GM23338 (cell line): Measurements from ENCODE around the gene UBE2H. TPM values are rescaled to one million over a fixed set of nuclear protein-coding genes. Genes with fewer than 3 reads are reported as not detected.

Source experiments
- ATAC-seq: fragments of 200-7000 bp; cut with Tn5 transposase; 3 replicates; pipeline ENCODE4 v1.9.1; 2020
- DNase-seq: peaks from one replicate; pipeline ENCODE4 v3.0.0-alpha.2; 2015; ENCODE audit warnings: low spot score
- H2AFZ ChIP-seq: fragments of 200-600 bp; sonication (generic); 2 replicates; pipeline ENCODE4 v1.8.0; 2016; ENCODE audit warnings: antibody characterized with exemption, mild to moderate bottlenecking, moderate library complexity
- H3F3A ChIP-seq: fragments of 200-600 bp; sonication (generic); replicated peaks from 2 replicates; pipeline ENCODE4 v1.8.0; 2017; ENCODE audit warnings: antibody characterized with exemption, mixed run types, low read depth
- H3K27ac ChIP-seq: fragments of 200-600 bp; sonication (generic); 2 replicates; pipeline ENCODE4 v1.6.1; 2016; ENCODE audit warnings: low read depth
- H3K27me3 ChIP-seq: fragments of 200-600 bp; sonication (generic); 2 replicates; pipeline ENCODE4 v1.8.0; 2016; ENCODE audit warnings: mild to moderate bottlenecking, mixed run types, moderate library complexity; ENCODE audit not compliant: insufficient read depth
- H3K36me3 ChIP-seq: fragments of 200-600 bp; sonication (generic); 2 replicates; pipeline ENCODE4 v1.8.0; 2016; ENCODE audit warnings: mild to moderate bottlenecking; ENCODE audit not compliant: insufficient read depth
- H3K4me1 ChIP-seq: fragments of 200-600 bp; sonication (generic); 2 replicates; pipeline ENCODE4 v1.8.0; 2016; ENCODE audit warnings: mild to moderate bottlenecking, moderate library complexity; ENCODE audit not compliant: insufficient read depth
- H3K4me2 ChIP-seq: fragments of 200-600 bp; sonication (generic); 2 replicates; pipeline ENCODE4 v1.7.1; 2017; ENCODE audit warnings: mixed run types
- H3K4me3 ChIP-seq: fragments of 200-600 bp; sonication (generic); 2 replicates; pipeline ENCODE4 v1.6.1; 2016; ENCODE audit warnings: mixed run types
- H3K79me2 ChIP-seq: fragments of 200-600 bp; sonication (generic); replicated peaks from 2 replicates; pipeline ENCODE4 v1.8.0; 2017; ENCODE audit warnings: mild to moderate bottlenecking; ENCODE audit not compliant: insufficient read depth
- H3K9me2 ChIP-seq: fragments of 200-600 bp; sonication (generic); 2 replicates; pipeline ENCODE4 v1.8.0; 2017; ENCODE audit not compliant: insufficient read depth
- H4K20me1 ChIP-seq: fragments of 200-600 bp; sonication (generic); replicated peaks from 2 replicates; pipeline ENCODE4 v1.8.0; 2017; ENCODE audit warnings: mild to moderate bottlenecking; ENCODE audit not compliant: insufficient read depth
- H3K27ac Mint-ChIP-seq: 2 replicates; pipeline ENCODE4 v1.8.0; 2020; ENCODE audit warnings: inconsistent platforms, mild to moderate bottlenecking, moderate library complexity, mixed read lengths
- H3K27me3 Mint-ChIP-seq: 3 replicates; pipeline ENCODE4 v1.8.0; 2022; ENCODE audit warnings: low read depth, mild to moderate bottlenecking, moderate library complexity, mixed read lengths, inconsistent platforms; ENCODE audit not compliant: insufficient read depth, poor library complexity
- H3K36me3 Mint-ChIP-seq: 3 replicates; pipeline ENCODE4 v1.8.0; 2021; ENCODE audit warnings: low read depth, mild to moderate bottlenecking, inconsistent platforms, moderate library complexity, mixed read lengths
- H3K4me1 Mint-ChIP-seq: 3 replicates; pipeline ENCODE4 v1.8.0; 2020; ENCODE audit warnings: mild to moderate bottlenecking, inconsistent platforms, mixed read lengths
- H3K4me3 Mint-ChIP-seq: 3 replicates; pipeline ENCODE4 v1.8.0; 2021; ENCODE audit warnings: moderate library complexity, mild to moderate bottlenecking, inconsistent platforms, mixed read lengths
- H3K9me3 Mint-ChIP-seq: 3 replicates; pipeline ENCODE4 v1.8.0; 2020; ENCODE audit warnings: moderate library complexity, mild to moderate bottlenecking, inconsistent platforms, mixed read lengths
- CREB1 ChIP-seq: fragments of 250-450 bp; sonication (Bioruptor Pico); IDR thresholded peaks from 2 replicates; pipeline ENCODE4 v1.5.0; 2020; ENCODE audit warnings: low read depth, mild to moderate bottlenecking, moderate library complexity
- EZH2 ChIP-seq: fragments of 200-600 bp; sonication (generic); IDR thresholded peaks from one replicate; pipeline ENCODE4 v1.8.0; 2017; ENCODE audit warnings: antibody characterized with exemption, mild to moderate bottlenecking, low read depth; ENCODE audit not compliant: unreplicated experiment
- EZH2phosphoT487 ChIP-seq: fragments of 200-600 bp; sonication (generic); IDR thresholded peaks from one replicate; pipeline ENCODE4 v1.8.1; 2018; ENCODE audit warnings: antibody characterized with exemption; ENCODE audit not compliant: unreplicated experiment
- JUNB ChIP-seq: IDR thresholded peaks from one replicate; pipeline ENCODE4 v1.6.1; 2016; ENCODE audit warnings: antibody characterized with exemption; ENCODE audit not compliant: unreplicated experiment
- NANOG ChIP-seq: IDR thresholded peaks from 2 replicates; pipeline ENCODE4 v1.6.1; 2016; ENCODE audit warnings: antibody characterized with exemption, borderline replicate concordance
- POLR2AphosphoS5 ChIP-seq: IDR thresholded peaks from 2 replicates; pipeline ENCODE4 v1.6.1; 2016; ENCODE audit warnings: antibody characterized with exemption, low read depth
- ZNF114 ChIP-seq: fragments of 250-450 bp; sonication (Bioruptor Pico); IDR thresholded peaks from 2 replicates; pipeline ENCODE4 v1.5.0; 2020; ENCODE audit warnings: mild to moderate bottlenecking, moderate library complexity
- ZNF331 ChIP-seq: fragments of 250-450 bp; sonication (Bioruptor Pico); IDR thresholded peaks from 2 replicates; pipeline ENCODE4 v1.5.0; 2020; ENCODE audit warnings: low read depth, mild to moderate bottlenecking, moderate library complexity
- polyA plus RNA-seq: library from polyadenylated mRNA; unstranded; fragments of >200 nt; fragmentation: Nextera tagmentation; extraction: Ambion mirVana; gene quantifications from 2 replicates; pipeline ENCODE4 v1.2.1, GENCODE V29; 2016
- total RNA-seq: library from RNA; depleted of rRNA; stranded (reverse); fragments of >200 nt; shearing (Covaris generic); gene quantifications from 2 replicates; pipeline ENCODE4 v1.2.3, GENCODE V29; 2014
- TF ChIP-seq, protein P1 (sequence below): IDR thresholded peaks from one replicate; pipeline ENCODE4 v1.6.1; 2018; ENCODE audit warnings: antibody characterized with exemption; ENCODE audit not compliant: unreplicated experiment
- TF ChIP-seq, protein P2 (sequence below): IDR thresholded peaks from 2 replicates; pipeline ENCODE4 v1.6.1; 2016; ENCODE audit warnings: antibody characterized with exemption
- TF ChIP-seq, protein P3 (sequence below), 2 experiments: fragments of 200-600 bp in 1 of 2; sonication (generic) in 1 of 2; conservative IDR thresholded peaks; 2 replicates each; pipeline versions ENCODE4 v1.5.1 to v1.6.1; 2016 to 2017; ENCODE audit warnings: antibody characterized with exemption in 2 of 2, low read depth in 2 of 2, mild to moderate bottlenecking in 2 of 2, moderate library complexity in 1 of 2
- TF ChIP-seq, protein P4 (sequence below): fragments of 250-450 bp; sonication (Bioruptor Pico); IDR thresholded peaks from 2 replicates; pipeline ENCODE4 v1.5.0; 2020; ENCODE audit warnings: mild to moderate bottlenecking, moderate library complexity

UBE2H gene
- total and polyA plus RNA-seq, 2 experiments from 2014 or later, result 40.8 to 86.5 TPM

DNA sequence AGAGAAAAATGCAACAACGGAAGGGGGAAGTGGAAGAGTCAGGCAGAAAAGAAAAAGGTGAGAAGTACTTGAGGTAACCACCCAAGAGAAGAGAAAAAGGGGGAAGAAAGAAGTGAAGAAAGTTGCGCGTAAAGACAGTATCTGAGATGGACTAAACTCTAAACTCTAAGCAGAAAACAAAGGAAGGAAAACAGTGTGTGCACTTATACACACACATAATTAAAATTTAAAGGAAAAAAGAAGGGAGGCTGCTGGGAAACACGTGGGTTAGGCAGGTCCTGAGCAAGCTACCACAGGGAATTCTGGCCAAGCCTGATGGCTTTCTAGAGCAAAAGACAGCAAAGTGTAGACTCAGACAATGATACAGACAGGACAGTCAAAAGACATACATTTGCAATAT is 78.0 kb downstream of the UBE2H start (continued):
- TF ChIP-seq, protein P1, sequence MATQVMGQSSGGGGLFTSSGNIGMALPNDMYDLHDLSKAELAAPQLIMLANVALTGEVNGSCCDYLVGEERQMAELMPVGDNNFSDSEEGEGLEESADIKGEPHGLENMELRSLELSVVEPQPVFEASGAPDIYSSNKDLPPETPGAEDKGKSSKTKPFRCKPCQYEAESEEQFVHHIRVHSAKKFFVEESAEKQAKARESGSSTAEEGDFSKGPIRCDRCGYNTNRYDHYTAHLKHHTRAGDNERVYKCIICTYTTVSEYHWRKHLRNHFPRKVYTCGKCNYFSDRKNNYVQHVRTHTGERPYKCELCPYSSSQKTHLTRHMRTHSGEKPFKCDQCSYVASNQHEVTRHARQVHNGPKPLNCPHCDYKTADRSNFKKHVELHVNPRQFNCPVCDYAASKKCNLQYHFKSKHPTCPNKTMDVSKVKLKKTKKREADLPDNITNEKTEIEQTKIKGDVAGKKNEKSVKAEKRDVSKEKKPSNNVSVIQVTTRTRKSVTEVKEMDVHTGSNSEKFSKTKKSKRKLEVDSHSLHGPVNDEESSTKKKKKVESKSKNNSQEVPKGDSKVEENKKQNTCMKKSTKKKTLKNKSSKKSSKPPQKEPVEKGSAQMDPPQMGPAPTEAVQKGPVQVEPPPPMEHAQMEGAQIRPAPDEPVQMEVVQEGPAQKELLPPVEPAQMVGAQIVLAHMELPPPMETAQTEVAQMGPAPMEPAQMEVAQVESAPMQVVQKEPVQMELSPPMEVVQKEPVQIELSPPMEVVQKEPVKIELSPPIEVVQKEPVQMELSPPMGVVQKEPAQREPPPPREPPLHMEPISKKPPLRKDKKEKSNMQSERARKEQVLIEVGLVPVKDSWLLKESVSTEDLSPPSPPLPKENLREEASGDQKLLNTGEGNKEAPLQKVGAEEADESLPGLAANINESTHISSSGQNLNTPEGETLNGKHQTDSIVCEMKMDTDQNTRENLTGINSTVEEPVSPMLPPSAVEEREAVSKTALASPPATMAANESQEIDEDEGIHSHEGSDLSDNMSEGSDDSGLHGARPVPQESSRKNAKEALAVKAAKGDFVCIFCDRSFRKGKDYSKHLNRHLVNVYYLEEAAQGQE, result no peak
- TF ChIP-seq JUNB (no peak), CREB1 (CRISPR knock-in tag) (no peak), ZNF114 (no peak)

DNA sequence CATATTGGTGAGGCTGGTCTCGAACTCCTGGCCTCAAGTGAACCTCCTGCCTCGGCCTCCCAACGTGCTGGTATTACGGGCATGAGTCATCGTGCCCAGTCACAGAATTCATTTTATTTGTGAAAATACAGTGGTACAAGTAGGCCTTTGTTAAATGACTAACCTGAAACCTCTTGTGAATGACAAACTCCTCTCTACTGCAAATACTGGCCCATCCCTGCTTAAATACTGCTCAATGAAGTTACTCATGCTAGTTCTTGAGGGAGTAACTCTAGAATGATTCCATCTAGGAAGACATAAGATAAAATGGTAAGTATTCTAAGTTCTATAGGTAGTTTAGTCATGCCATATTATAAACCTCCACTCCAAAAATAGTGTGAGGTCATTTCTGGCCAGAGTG is 80.7 kb downstream of the UBE2H start:
- no peak overlapping the region for H3K4me3 Mint-ChIP-seq
- H3K27ac Mint-ChIP-seq, result 0 out of 2 replicates have a peak overlapping the region, but pooled peaks have one; percentile 6
- peaks cover 20% of the 10 kb centered on the region for H3K4me1 ChIP-seq
- H3K4me3 ChIP-seq, result no peak overlapping the region
- H3K9me3 Mint-ChIP-seq, result no peaks in the 10 kb centered on the region; the same call in 2 of the 3 replicates
- peaks cover 55% of the 10 kb centered on the region for H3K79me2 ChIP-seq
- H3K9me2 ChIP-seq, result no peaks in the 10 kb centered on the region
- peaks cover 22% of the 10 kb centered on the region for H3K36me3 Mint-ChIP-seq
- DNase-seq, result no peak
- H4K20me1 ChIP-seq, result peaks cover 4% of the 10 kb centered on the region; the same call in 1 of the 2 replicates
- H3K27me3 ChIP-seq, result no peaks in the 10 kb centered on the region
- H3F3A ChIP-seq, result no peaks in the 10 kb centered on the region
- H2AFZ ChIP-seq, result no peak overlapping the region
- peaks cover 4% of the 10 kb centered on the region for H3K27me3 Mint-ChIP-seq
- no peak for ATAC-seq
- H3K36me3 ChIP-seq, result 0 out of 2 replicates have a peak, but pooled peaks cover 3% of the 10 kb centered on the region
- no peak overlapping the region for H3K4me2 ChIP-seq
- peaks cover 27% of the 10 kb centered on the region for H3K4me1 Mint-ChIP-seq
- H3K27ac ChIP-seq, result 0 out of 2 replicates have a peak overlapping the region, but pooled peaks have one; percentile 26
- TF ChIP-seq ZNF331 (no peak), ZNF114 (no peak), EZH2phosphoT487 (no peak), EZH2 (no peak), POLR2AphosphoS5 (no peak), NANOG (no peak), JUNB (no peak)
- TF ChIP-seq, protein P2, sequence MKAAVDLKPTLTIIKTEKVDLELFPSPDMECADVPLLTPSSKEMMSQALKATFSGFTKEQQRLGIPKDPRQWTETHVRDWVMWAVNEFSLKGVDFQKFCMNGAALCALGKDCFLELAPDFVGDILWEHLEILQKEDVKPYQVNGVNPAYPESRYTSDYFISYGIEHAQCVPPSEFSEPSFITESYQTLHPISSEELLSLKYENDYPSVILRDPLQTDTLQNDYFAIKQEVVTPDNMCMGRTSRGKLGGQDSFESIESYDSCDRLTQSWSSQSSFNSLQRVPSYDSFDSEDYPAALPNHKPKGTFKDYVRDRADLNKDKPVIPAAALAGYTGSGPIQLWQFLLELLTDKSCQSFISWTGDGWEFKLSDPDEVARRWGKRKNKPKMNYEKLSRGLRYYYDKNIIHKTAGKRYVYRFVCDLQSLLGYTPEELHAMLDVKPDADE, result no peak
- TF ChIP-seq, protein P3, sequence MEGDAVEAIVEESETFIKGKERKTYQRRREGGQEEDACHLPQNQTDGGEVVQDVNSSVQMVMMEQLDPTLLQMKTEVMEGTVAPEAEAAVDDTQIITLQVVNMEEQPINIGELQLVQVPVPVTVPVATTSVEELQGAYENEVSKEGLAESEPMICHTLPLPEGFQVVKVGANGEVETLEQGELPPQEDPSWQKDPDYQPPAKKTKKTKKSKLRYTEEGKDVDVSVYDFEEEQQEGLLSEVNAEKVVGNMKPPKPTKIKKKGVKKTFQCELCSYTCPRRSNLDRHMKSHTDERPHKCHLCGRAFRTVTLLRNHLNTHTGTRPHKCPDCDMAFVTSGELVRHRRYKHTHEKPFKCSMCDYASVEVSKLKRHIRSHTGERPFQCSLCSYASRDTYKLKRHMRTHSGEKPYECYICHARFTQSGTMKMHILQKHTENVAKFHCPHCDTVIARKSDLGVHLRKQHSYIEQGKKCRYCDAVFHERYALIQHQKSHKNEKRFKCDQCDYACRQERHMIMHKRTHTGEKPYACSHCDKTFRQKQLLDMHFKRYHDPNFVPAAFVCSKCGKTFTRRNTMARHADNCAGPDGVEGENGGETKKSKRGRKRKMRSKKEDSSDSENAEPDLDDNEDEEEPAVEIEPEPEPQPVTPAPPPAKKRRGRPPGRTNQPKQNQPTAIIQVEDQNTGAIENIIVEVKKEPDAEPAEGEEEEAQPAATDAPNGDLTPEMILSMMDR (conservative IDR thresholded peaks at IDR 0.05; ENCODE audit: low read depth in 2 of 2), result no peak
- TF ChIP-seq, protein P4, sequence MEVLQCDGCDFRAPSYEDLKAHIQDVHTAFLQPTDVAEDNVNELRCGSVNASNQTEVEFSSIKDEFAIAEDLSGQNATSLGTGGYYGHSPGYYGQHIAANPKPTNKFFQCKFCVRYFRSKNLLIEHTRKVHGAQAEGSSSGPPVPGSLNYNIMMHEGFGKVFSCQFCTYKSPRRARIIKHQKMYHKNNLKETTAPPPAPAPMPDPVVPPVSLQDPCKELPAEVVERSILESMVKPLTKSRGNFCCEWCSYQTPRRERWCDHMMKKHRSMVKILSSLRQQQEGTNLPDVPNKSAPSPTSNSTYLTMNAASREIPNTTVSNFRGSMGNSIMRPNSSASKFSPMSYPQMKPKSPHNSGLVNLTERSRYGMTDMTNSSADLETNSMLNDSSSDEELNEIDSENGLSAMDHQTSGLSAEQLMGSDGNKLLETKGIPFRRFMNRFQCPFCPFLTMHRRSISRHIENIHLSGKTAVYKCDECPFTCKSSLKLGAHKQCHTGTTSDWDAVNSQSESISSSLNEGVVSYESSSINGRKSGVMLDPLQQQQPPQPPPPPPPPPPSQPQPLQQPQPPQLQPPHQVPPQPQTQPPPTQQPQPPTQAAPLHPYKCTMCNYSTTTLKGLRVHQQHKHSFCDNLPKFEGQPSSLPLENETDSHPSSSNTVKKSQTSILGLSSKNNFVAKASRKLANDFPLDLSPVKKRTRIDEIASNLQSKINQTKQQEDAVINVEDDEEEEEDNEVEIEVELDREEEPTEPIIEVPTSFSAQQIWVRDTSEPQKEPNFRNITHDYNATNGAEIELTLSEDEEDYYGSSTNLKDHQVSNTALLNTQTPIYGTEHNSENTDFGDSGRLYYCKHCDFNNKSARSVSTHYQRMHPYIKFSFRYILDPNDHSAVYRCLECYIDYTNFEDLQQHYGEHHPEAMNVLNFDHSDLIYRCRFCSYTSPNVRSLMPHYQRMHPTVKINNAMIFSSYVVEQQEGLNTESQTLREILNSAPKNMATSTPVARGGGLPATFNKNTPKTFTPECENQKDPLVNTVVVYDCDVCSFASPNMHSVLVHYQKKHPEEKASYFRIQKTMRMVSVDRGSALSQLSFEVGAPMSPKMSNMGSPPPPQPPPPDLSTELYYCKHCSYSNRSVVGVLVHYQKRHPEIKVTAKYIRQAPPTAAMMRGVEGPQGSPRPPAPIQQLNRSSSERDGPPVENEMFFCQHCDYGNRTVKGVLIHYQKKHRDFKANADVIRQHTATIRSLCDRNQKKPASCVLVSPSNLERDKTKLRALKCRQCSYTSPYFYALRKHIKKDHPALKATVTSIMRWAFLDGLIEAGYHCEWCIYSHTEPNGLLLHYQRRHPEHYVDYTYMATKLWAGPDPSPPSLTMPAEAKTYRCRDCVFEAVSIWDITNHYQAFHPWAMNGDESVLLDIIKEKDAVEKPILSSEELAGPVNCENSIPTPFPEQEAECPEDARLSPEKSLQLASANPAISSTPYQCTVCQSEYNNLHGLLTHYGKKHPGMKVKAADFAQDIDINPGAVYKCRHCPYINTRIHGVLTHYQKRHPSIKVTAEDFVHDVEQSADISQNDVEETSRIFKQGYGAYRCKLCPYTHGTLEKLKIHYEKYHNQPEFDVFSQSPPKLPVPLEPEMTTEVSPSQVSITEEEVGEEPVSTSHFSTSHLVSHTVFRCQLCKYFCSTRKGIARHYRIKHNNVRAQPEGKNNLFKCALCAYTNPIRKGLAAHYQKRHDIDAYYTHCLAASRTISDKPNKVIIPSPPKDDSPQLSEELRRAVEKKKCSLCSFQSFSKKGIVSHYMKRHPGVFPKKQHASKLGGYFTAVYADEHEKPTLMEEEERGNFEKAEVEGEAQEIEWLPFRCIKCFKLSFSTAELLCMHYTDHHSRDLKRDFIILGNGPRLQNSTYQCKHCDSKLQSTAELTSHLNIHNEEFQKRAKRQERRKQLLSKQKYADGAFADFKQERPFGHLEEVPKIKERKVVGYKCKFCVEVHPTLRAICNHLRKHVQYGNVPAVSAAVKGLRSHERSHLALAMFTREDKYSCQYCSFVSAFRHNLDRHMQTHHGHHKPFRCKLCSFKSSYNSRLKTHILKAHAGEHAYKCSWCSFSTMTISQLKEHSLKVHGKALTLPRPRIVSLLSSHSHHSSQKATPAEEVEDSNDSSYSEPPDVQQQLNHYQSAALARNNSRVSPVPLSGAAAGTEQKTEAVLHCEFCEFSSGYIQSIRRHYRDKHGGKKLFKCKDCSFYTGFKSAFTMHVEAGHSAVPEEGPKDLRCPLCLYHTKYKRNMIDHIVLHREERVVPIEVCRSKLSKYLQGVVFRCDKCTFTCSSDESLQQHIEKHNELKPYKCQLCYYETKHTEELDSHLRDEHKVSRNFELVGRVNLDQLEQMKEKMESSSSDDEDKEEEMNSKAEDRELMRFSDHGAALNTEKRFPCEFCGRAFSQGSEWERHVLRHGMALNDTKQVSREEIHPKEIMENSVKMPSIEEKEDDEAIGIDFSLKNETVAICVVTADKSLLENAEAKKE (CRISPR knock-in tag), result no peak
